HG03108 (cell line): Measurements from ENCODE around the gene CABLES1.

Source experiments
- ATAC-seq: cut with Tn5 transposase; IDR thresholded peaks from one replicate; pipeline ENCODE4 v1.9.1; 2021; ENCODE audit warnings: moderate library complexity; ENCODE audit not compliant: unreplicated experiment

CABLES1 gene

DNA sequence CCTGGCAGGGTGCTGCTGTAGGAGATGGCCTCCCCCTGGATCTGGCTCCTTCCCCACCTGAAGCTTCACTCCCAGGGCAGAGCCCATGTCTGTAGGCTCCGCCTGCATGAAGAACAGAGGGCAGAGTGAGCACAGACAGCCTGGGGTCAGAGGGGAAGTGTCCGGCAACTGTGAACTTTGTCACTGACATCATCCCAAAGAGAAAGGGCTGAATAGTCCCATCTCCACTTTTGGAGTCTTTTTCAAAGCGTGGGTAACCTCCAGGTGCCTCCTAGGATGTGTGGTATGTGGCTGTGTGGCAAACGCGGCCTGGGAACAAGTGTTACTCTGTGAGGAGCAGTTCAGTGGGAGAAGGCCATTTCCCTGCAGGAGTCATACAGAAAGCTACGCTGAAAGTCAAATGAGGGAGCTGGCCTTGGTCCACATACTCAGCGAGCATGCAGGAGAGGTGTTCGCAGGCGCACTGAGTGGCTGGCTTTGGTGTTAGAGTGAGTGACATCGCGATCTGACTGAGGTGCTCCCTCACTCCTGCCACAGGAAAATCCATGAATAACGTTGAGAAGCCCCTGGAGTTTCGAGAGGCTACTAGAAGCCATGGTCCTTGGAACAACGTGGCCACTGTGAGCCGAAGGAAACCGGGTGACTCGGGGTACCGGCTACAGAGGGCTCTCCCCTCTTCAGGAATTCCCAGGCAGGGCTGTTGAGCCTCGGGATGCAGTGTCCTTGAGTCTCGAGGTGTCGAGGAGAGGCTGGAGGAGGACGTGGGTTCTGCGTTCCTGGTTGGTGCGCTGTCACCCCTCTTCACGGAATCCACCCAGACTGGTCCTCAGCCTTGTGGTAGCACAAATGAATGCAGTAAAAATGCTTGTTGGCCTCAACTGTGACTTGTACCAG, 54.7 kb downstream of the CABLES1 start:
- ATAC-seq = no peak

DNA sequence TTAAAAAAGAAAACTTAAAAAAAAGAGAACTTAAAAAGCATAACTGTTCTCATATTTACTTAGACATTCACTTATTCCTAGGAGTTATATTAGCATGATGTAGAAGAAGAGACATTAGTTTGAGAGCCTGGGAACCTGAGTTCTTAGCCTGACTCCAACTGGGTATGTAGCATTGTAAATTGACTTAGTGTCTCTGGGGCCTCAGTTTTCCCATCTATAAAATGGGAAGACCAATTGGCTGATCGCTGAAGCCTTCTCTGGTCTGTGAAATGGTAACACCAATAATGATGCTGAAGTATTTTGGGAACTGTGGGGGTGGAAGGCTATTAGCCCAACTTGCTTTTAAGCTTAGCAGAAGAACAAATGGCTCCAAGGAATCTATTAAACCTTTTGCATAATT, 55.9 kb downstream of the CABLES1 start:
- no peak for ATAC-seq

DNA sequence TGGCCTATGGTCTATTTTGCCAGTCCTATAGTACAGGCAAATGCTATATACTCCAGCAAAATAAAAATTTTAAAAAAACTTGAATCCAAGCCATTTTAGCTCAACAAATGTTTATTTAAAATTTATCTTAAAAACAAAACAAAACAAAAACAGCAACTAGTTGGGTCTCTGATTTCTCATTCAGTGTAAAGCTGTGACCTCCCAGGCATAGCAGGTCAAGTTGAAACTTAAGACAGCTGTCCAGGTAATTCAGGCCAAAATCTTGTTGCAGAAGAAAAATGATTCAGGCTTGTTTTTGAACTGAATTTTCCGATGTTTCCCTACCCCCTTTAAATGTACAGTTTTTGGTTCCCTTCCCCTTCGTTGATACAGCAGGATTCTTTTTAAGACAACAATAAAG, 58.5 kb downstream of the CABLES1 start:
- no peak for ATAC-seq

DNA sequence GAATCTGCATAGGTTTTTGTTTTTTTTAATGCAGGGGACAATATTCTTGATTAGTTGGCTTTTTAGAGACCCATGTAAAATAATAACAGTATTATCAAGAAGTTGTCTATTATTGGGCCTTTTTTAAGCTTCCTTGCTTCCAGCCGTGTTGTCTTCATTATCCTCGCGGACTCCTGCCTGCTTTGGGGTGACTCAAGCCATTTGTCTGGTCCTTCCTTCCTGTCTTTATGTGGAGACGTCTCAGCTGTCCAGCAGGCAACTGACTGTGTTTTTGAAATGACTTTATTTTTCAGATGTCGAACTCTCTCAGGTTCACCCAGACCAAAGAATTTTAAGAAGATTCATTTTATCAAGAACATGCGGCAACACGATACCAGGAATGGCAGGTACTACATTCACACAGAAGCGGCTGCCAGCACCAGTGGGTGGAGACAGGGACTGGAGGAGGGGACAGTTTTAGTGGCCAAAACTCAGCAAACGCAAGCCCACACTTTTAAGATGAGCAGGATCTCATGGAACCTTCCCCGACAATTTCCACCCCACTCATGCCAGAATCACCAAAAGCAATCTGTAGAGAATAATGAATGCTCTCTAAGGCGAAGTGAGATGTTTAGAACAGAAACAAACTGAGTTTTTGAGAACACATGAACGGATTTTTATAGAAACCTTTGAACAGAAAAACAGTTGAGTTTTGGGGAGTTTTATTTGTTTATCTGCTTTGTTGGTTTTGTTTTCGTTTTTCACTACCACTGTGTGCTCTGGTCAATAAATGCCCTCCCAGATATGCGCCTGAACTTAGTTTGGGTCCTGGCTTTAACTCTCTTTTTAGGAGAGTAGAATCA, 59.1 kb downstream of the CABLES1 start:
- ATAC-seq = no peak

DNA sequence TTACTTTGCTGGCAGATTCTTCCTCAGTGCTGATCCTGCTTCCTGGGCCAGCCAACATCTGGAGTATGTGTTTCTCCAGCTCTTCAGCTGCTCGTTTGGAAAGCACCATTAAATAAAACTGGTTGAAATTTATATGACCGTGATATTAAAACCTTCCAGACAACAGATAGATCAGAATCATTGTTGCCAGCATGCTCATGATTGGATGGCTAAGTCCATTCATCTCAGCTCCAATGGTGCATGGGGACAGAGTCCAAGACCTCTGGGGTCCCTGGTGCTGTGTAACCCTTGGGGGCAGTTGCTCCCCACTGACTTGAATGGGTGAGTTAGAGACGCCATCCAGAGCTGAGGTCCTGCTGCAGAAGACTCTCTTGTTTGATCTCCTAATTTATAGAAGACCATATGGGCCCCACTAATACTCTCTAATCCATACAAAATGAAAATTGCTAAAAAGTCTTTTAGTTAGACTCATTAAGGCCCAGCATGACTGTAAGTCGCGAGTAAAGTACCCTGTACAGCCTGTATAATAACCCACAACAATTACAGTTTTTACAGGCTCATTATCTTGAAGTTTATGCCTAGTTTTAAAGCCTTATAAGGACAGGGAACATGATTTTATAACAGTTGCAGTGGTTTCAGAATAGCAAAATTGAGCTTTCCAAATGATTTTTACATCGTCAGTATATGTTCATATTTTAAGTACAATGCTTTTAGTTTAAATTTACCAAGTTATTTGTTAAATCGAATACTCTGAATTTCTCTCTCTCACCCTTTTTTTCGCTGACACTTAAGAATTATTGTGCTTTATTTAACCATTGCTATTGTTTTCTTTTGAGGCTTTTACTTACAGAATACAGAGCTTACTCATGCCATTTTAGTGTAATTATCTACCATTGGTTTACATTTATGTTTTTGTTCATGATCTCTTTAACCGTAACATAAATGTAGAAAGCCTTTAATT, 60.0 kb downstream of the CABLES1 start:
- no peak for ATAC-seq

DNA sequence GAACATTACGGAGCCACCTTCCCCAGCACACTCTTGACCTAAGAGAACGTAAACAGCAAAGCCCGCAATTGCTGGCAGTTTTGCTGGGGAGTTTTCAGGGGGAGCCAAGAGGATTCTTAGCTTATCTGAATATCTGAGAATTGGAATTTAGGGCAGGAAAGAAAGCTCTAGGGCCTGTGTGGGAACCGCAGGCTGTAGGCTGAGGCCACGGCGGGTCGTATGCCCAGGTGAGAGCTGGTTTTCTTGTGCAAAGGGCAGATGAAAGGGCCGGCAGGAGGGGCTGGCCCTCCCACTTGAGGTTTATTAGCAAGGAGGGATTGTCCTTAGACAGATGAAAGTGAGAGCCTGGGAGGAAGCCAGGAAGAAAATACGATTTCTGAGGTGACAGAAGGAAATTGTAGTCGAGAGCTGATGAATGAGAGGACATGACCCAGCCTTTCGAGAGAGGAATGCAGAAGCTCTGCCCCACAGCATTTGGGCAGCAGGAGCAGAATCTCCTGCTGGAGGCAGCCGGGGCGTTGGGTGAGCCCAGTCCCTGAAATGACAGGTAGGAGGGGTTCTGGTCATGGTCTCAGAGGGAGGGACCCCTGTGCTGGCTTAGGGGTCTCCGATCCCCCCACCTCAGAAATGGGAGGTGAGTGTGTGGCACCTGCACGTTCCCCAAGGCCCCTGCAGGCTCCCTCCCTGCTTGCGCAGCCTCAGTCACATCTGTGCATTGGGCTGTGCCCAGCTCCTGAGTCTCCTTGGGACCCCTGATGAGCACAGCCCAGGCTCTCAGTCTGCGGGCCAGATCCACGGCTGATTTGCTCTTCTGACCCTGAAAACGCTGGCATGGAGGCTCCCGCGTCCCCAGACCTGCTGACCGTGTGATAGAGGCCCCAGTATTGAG, 61.1 kb downstream of the CABLES1 start:
- no peak for ATAC-seq

DNA sequence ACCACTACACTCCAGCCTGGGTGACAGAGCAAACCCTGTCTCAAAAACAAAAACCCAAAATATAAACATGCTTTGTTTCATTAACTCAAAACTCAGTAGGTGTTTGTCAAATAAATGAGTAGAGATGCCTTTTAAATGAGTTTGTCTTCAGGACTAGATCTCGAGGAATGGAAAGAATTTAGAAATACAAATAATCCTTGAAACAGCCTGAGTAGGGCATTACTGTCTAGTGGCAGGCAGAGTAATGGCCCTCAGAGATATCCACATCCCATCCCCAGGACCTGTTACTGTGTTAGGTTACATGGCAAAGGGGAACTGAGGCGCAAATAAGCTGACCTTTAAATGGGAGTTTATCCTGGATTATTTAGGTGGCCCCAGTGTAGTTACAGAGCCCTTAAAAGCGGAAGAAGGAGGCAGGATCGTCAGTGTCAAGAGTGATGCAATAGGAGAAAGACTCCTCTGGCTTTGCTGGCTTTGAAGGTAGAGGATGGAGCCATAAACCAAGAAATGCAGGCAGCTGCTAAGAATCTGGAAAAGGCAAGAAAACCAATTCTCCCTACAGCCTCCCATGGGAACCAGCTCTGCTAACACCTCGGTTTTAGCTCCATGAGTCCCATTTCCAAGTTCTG, 63.0 kb downstream of the CABLES1 start:
- ATAC-seq = no peak

DNA sequence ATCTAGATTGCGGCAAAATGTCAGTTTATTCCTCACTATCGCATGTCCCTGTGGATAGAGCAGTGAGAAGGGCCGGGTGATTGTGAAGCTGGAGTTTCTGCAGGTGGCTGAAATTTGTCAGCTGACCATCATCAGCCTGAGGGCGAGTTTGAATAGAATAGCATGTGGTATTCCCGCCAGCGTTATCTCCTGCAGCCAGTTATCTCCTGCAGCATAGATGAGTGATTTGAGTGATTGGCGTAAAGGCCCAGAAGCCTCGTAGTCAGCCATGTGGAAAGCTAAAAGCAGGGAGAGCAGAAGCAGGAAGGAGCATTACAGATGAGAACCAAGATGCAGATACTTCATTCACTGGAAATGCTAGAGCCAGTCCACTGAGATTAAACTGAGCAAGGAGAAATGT, 65.5 kb downstream of the CABLES1 start:
- ATAC-seq = no peak

DNA sequence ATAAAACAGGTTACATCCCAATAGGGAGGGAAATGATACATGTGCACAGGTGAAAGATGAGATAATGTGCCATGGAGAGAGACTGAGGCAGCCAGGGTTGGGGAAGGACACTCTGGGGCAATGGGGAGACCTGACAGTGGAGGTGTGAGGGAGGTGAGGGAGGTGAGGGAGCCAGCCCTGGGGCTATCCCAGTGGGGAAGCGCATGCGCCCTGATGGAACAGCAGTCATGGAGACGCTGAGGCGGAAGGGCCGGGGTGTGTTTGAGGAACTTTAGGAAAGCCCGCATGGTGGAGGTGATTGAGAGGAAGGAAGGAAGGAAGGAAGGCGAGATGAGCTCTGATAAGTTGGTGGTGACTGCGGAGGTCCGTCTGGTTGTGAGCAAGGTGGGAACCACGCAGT, 66.5 kb downstream of the CABLES1 start:
- no peak for ATAC-seq

DNA sequence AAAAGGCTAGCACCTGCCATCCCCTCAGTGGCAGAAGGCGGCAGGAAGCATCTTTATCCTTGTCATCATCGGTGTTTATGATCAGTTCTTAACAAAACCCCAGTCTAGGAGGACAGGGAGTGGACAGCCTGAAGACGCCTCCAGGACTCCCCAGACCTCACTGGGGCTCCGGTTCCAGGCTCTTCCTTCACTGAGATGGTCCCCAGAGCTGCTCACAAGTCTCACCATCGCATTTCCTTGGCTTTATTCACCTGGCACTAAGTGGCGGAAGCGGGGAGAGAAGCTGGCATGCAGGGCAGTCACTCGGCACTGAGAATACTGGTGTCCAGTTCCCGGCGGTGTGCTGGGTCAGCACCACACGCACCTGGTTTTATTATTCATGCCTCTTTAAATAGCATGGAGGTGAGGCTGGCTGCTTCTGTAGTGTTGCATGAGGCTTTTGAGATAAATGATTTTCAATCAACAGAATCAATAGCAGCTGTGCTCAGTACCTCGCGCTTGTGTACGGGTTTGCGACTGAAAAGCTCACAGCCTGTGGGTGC, 68.7 kb downstream of the CABLES1 start:
- ATAC-seq = no peak

DNA sequence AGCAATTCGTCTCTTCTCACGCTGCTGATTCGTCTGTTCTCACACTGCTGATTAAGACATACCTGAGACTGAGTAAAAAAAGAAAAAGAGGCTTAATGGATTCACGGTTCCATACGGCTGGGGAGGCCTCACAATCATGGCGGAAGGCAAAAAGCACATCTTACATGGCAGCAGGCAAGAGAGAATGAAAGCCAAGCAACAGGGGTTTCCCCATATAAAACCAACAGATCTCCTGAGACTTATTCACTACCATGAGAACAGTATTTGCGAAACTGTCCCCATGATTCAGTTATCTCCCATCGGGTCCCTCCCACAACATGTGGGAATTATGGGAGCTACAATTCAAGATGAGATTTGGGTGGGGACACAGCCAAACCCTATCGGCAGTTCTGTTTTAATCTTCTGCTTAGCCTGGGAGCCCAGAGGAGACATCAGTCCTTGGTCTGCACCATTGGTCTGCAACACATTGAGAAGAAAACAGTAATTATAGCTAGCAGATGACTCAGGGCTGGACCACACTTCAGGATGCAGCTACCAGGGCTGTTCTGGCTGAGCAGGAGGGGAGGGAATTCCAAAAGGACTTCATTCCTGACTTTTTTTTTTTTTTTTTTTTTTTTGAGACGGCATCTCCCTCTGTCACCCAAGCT, 69.4 kb downstream of the CABLES1 start:
- ATAC-seq = no peak

DNA sequence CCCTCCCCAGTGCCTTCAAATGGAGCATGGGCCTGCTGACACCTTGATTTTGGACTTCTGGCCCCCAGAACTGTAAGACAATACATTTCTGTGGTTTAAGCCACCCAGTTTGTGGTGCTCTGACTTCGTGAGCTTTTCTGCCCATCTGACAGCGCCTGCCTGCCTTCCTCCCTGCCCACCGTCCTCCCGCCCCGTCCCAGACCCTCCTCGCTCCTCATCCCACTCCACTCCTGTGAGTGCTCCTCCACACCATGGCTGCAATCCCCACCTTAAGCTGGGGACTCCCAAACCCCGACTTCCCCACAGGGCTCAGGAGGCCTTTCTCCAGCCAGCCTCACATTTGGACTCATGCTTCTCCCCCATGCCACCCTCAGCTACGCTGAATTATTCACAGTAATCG, 70.7 kb downstream of the CABLES1 start:
- no peak for ATAC-seq

DNA sequence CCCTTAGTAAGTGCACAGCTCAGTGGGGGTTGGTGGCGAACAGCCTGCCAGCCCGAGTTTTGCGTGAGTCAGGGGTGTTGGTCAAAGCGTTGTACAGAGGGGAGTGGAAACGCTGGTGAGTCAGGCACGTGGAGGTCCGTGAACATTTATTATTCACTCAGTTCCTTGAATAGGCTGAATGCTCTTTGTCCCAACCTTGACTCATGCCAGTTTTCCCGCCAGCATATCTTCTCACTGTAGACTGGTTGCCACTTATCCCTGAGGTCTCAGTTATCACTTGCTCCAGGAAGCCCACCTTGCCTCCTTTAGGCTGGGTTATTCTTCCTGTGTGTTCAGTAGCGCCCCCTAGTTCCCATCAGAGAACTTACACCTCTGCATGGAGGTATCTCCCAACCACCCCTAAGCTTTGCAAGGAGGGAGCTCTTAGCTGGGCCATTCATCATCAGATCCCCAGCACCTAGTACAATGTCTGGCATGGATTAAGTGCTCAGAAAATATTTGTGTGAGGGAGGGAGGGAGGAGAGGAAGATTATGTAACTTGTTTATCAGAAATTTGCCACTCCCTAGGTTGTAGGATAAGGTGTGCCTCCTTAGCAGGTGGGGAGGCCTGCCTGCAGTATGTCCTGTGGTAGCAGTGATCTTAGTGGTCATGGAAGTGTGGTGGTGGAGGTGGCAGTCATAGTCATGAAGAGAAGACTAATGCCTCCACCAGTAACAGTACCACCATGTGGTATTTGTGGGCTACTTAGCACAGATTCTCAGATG, 72.1 kb downstream of the CABLES1 start:
- no peak for ATAC-seq

DNA sequence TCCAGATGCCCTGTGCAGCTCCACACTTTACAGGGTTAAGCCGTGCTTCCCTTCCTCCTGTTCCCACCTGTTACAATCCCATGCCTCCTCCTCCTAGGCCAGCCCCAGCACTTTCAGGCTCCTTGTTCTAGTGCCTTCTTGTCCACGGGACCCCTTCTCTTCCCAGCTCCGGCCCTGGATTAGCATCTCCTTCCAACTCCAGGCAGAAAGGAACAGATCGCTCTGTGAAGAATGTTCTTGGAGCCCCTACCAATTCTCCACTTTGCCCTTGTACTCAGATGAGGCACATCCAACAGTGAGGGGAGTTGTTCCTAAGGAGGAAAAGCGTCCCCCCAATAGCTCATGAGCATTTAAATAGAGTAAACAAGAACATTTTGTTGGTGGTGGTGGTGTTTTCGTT, 72.7 kb downstream of the CABLES1 start:
- no peak for ATAC-seq

DNA sequence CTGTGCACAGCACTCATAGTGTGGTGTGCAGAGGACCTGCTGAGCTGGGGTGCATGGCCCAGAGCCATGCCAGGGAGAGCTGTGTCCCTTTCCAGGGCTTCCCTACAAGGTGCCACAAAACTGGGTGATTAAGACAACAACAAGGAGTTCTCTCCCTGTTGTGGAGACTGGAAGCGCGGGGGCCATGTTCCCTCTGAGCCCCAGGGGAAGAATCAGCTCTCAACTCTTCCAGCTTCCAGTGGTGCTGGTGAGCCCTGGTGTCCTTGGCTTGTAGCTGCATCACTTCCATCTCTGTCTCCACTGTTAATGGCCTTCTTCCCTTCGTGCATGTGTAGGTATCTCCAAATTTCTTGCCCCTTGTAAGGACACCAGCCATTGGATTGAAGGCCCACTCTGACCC, 73.3 kb downstream of the CABLES1 start:
- ATAC-seq = no peak

DNA sequence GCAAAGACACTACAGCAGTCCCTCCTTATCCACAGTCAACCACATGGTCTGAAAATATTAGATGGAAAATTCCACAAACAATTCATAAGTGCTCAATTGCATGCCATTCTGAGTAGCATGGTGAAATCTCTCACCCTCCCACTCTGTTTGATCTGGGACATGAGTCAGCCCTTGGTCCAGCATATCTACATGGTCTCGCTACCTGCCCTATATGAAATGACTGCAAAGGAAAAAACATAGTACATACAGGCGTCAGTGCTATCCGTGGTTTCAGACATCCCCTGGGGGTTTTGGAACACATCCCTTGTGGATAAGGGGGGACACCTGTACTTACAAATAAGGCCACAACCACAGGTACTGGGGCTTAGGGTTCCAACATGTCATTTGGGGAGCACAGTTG, 73.7 kb downstream of the CABLES1 start:
- no peak for ATAC-seq

DNA sequence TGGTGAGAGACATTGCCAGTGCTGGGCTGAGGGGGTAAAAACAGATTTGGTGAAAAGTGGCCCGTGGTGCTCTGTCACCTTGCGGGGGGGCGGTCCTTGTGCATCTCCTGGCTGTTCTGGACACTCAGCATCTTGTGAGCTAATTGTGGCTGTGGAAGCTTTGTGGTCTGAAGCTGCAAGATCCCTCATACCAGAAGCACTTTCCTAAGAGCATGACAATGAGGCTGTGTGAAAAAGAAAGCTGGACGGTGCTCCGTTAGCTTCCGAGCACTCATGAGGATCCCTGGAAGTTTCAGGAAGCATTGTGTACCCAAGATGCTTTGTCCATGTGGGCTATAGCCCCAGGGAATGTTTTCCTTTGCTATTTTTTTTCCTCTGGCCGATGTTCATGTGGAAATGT, 74.5 kb downstream of the CABLES1 start:
- ATAC-seq = no peak

DNA sequence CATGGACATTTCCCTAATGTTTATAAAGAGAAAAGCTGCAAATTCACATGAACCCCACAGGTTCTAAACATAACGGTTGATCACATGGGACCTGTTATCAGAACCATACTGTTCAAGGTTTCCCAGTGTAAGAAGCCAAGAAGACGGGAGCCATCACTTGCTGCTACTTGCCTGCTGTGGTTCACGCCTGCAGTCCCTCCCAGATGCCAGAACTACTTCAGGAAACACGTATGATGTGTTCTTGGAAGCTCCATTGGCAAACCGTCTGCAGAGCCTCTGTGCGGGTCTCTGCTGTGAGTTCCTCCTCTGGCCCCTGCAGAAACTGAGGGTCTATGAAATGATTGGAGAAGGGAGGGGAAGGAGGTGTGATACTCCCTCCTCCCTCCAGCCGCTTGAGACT, 75.2 kb downstream of the CABLES1 start:
- no peak for ATAC-seq
